ENCODE measurements around the gene CCDC89.
"Not testable (repeated sequence)": the region's sequence is repeated elsewhere in the genome, so short reads cannot be mapped to it uniquely, and the experiment has no call there.

Gene CCDC89

GRCh38 chr11:85694385-85694980 lies 8.5 kb upstream of the CCDC89 start:
- no peak for FAIRE-seq
- peak; percentile 14 for DNase-seq (ENCODE audit: low spot score)

GRCh38 chr11:85685125-85685819 lies 723 bp downstream of the CCDC89 start:
- FAIRE-seq (no peak), DNase-seq (ENCODE audit: low spot score) (no peak)

GRCh38 chr11:85682330-85683305 lies 3.4 kb downstream of the CCDC89 start:
- peak; percentile 74 for FAIRE-seq

GRCh38 chr11:85680897-85681296 lies 5.1 kb downstream of the CCDC89 start:
- DNase-seq (ENCODE audit: low spot score): no peak
- FAIRE-seq: no peak

More at GRCh38 chr11:85682330-85683305, 3.4 kb downstream of the CCDC89 start:
- peak; percentile 89 for DNase-seq (ENCODE audit: low spot score)

GRCh38 chr11:85679576-85679975 lies 6.4 kb downstream of the CCDC89 start:
- DNase-seq (ENCODE audit: low spot score): no peak
- FAIRE-seq: no peak

GRCh38 chr11:85673393-85673792 lies 12.6 kb downstream of the CCDC89 start:
- FAIRE-seq (no peak), DNase-seq (ENCODE audit: low spot score) (no peak)

DNA sequence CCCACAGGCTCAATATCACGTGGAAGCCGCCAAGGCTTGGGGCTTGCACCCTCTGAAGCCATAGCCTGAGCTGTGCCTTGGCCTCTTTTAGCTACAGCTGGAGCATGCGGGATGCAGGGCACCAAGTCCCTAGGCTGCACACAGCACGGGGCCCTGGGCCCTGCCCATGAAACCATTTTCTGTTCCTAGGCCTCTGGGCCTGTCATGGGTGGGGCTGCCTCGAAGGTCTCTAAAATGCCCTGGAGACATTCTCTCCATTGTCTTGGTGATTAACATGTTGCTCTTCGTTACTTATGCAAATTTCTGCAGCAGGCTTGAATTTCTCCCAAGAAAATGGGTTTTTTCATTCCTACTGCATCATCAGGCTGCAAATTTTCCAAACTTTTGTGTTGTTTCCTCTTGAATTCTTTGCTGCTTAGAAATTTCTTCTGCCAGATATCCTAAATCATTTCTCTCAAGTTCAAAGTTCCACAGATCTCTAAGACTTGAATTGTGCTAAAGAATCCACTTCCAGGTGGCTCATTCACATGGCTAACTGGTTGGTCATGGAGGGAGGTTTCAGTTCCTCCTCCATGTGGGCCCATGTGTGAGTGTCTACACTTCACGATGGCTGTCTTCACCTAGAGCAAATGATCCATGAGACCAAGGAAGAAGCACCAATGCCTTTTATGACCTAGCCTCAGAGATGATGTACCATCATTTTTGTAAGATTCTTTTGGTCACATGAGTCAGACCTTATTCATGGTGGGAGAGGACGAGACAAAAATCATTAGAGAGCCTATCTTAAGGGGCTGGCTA lies 13.7 kb downstream of the CCDC89 start:
- DNase-seq (ENCODE audit: low spot score) (no peak), FAIRE-seq (no peak)

GRCh38 chr11:85670949-85671663 lies 14.9 kb downstream of the CCDC89 start:
- DNase-seq (ENCODE audit: low spot score); FAIRE-seq: not testable (repeated sequence)

GRCh38 chr11:85668157-85668556 lies 17.8 kb downstream of the CCDC89 start:
- FAIRE-seq: no peak
- no peak for DNase-seq (ENCODE audit: low spot score)

- FAIRE-seq (no peak), DNase-seq (ENCODE audit: low spot score) (no peak)
Measured at GRCh38 chr11:85666687-85667086, 19.3 kb downstream of the CCDC89 start.

GRCh38 chr11:85665733-85666132 lies 20.3 kb downstream of the CCDC89 start:
- FAIRE-seq (no peak), DNase-seq (ENCODE audit: low spot score) (no peak)

GRCh38 chr11:85664615-85665481 lies 21.1 kb downstream of the CCDC89 start, which contains the start of gene CREBZF:
TSS of gene CREBZF (minus strand) at chr11:85665129. CDS start at chr11:85664875, 254 bp downstream.
- FAIRE-seq (no peak), DNase-seq (ENCODE audit: low spot score) (peak; percentile 94)

- FAIRE-seq (no peak), DNase-seq (ENCODE audit: low spot score) (peak; percentile 76)
Measured at GRCh38 chr11:85663753-85664614, 22.0 kb downstream of the CCDC89 start.

DNA sequence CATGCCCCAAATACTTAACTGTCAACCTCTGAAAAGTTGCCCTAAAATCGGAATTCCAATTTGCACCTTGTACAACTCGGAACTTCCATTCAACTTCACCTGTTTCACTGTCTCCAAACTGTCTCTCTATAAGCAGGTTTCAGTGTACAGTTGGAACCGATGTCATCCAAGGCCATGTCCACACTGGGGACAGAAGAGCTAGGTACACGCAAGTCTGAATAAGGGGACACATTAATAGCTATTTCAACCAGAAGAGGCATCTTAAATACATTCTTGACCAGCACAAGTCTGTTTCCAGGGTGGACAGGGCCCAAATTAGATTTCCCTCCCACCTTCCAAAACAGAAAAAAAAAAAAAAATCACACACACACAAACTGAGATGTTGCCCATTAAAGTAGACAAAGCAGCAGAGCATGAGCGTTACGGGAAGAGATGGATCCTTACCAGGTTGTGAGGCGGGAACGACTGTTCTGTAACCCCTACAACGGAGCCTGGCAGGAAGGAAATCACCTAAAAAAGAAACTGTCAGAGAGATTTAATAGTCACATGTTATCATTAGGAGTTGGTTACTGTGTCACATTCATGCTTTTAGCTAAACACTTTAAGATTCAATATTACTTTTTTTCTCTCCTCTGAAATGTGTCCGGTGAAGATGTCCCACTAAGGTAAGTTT lies 22.8 kb downstream of the CCDC89 start:
- DNase-seq (ENCODE audit: low spot score): no peak
- FAIRE-seq: no peak

- FAIRE-seq (no peak), DNase-seq (ENCODE audit: low spot score) (no peak)
Measured at GRCh38 chr11:85661972-85662664, 23.9 kb downstream of the CCDC89 start.

- no peak for FAIRE-seq
- DNase-seq (ENCODE audit: low spot score): no peak
Measured at GRCh38 chr11:85658180-85658579, 27.8 kb downstream of the CCDC89 start.

DNA sequence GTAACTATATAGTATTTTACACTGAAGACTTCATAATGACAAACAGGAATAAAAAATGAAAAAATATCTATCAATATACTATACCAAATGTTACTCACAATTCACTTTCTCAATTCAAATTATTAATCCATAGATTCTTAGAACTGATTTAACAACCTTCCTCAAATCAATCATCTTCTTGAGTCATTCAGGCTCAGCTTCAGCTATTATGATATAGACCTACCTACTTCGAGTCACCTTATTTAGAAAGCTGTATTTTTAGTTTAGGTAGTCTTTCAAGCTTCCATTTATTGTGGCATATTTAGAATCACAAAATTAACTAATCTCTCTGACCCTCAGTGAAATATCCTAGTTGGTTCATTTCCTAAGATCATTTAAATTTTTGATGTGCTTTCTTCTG lies 29.2 kb downstream of the CCDC89 start:
- DNase-seq (ENCODE audit: low spot score) (no peak), FAIRE-seq (no peak)

Data from urothelium cell line (cell line).